GM18505 (cell line): Measurements from ENCODE around the gene SPSB2.

ENCODE experiments used
- ATAC-seq: cut with Tn5 transposase; IDR thresholded peaks from one replicate; pipeline ENCODE4 v1.9.1; 2021; ENCODE audit not compliant: unreplicated experiment
- POLR2A ChIP-seq: IDR thresholded peaks from 4 replicates; pipeline ENCODE4 v1.6.1; 2011; ENCODE audit warnings: borderline replicate concordance; ENCODE audit not compliant: insufficient read depth, insufficient read length; ENCODE audit errors: extremely low read depth

Gene SPSB2

GRCh38 chr12:6846316-6846869 lies 26.7 kb downstream of the SPSB2 start:
- no peak for ATAC-seq
- no peak for TF ChIP-seq POLR2A

GRCh38 chr12:6845395-6845794 lies 27.7 kb downstream of the SPSB2 start:
- TF ChIP-seq POLR2A = no peak
- ATAC-seq = no peak

GRCh38 chr12:6843118-6843902 lies 29.8 kb downstream of the SPSB2 start:
- ATAC-seq = no peak
- TF ChIP-seq POLR2A = peak; percentile 17

- no peak for ATAC-seq
These were observed 31.0 kb downstream of the SPSB2 start for GRCh38 chr12:6842075-6842474.

GRCh38 chr12:6840761-6841515 lies 32.2 kb downstream of the SPSB2 start, which contains the start of gene GNB3:
TSS of gene GNB3 (plus strand) at chr12:6840925. CDS start at chr12:6841288, 363 bp downstream.
- ATAC-seq = no peak
- no peak for TF ChIP-seq POLR2A

More at GRCh38 chr12:6842075-6842474, 31.0 kb downstream of the SPSB2 start:
- no peak for TF ChIP-seq POLR2A

- ATAC-seq = no peak
- no peak for TF ChIP-seq POLR2A
These were observed 32.8 kb downstream of the SPSB2 start for GRCh38 chr12:6840330-6840729.

GRCh38 chr12:6839482-6840201 lies 33.5 kb downstream of the SPSB2 start:
- no peak for ATAC-seq
- TF ChIP-seq POLR2A = no peak

GRCh38 chr12:6838854-6839253 lies 34.2 kb downstream of the SPSB2 start:
- no peak for ATAC-seq
- TF ChIP-seq POLR2A = no peak

- no peak for TF ChIP-seq POLR2A
- no peak for ATAC-seq
These were observed 35.6 kb downstream of the SPSB2 start for GRCh38 chr12:6837370-6838060.

GRCh38 chr12:6836851-6837250 lies 36.3 kb downstream of the SPSB2 start:
- no peak for TF ChIP-seq POLR2A
- ATAC-seq = no peak

GRCh38 chr12:6834873-6835272 lies 38.2 kb downstream of the SPSB2 start:
- ATAC-seq = no peak
- no peak for TF ChIP-seq POLR2A

GRCh38 chr12:6834254-6834653 lies 38.8 kb downstream of the SPSB2 start:
- no peak for TF ChIP-seq POLR2A
- ATAC-seq = no peak
